ENCODE measurements around the gene PRSS56. TPM values are rescaled to one million over a fixed set of nuclear protein-coding genes. Genes with fewer than 3 reads are reported as not detected.

The PRSS56 gene
- total and polyA plus RNA-seq, 11 donors, result 0.11 to 0.25 (median 0.15) TPM; not detected in 6

- TF ChIP-seq POLR2A (IDR thresholded peaks at IDR 0.05), result no peak
- TF ChIP-seq CTCF (IDR thresholded peaks at IDR 0.05), result no peak
- no peaks in the 10 kb centered on the region for H3K36me3 ChIP-seq
- no peak overlapping the region for H3K27ac ChIP-seq
- peaks cover 18 to 34% (median 28%) of the 10 kb centered on the region in 9 donors for H3K27me3 ChIP-seq
- DNase-seq, result peak in 2 of 5 donors; percentile 19 to 51
- H3K4me1 ChIP-seq, result peaks cover 0 to 24% (median 0%) of the 10 kb centered on the region in 12 donors
- 71 to 82% (median 75%) methylated on average over 21 to 30 of the region's 30 CpGs for WGBS, 4 donors
- no peaks in the 10 kb centered on the region for H3K9me3 ChIP-seq
- no peak for ATAC-seq
- intact Hi-C loops (cut with DNase I), result no loop called here
- no peak overlapping the region for H3K4me3 ChIP-seq
Observed at GRCh38 chr2:232490221-232491138, 29.7 kb upstream of the PRSS56 start.

DNA sequence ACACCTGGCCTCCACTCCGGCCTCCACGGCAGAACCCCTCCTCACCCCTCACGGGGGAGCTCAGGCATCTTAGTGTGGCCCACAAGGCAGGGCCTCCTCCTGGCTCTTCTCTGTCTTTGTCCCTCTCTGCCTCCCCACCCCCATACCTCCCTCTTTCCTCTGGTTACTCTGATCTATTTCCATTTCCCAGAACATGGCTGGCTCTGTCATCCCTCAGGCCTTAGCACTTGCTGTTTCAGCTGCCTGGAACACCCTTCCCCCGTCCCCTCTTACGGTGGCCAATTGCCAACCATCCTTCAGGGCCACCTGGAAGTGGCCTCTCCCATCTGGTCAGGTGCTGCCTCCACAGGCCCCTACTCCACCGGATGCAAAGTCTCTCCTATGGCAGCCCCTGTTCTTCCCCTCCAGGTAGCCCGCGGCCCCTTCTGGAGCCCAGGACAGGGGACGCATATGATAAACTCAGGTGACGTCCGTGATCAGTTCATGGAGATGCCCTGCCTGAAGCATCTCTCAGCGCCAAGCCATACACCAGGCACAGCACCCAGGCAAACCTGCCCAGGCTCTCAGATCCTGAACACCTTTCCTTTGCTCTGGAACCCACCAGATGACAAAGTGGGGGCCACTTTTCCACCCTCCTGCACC lies 28.9 kb upstream of the PRSS56 start:
- no peaks in the 10 kb centered on the region for H3K36me3 ChIP-seq

GRCh38 chr2:232492236-232492848 lies 27.8 kb upstream of the PRSS56 start:
- Histone ChIP-seq H3K4me3 (no peak overlapping the region), H3K27me3 (peaks cover 1 to 16% (median 10%) of the 10 kb centered on the region in 9 donors), H3K27ac (no peak overlapping the region), H3K9me3 (no peaks in the 10 kb centered on the region), H3K4me1 (peaks cover 0 to 6% (median 0%) of the 10 kb centered on the region in 12 donors), H3K36me3 (no peaks in the 10 kb centered on the region)
- DNase-seq (peak in 2 of 5 donors; percentile 7 to 27), ATAC-seq (no peak)
- WGBS, 4 donors, result 77 to 83% (median 80%) methylated on average over 7 to 8 of the region's 8 CpGs
- intact Hi-C loops (cut with DNase I), result no loop called here
- no peak for TF ChIP-seq CTCF (IDR thresholded peaks at IDR 0.05)
- TF ChIP-seq POLR2A (IDR thresholded peaks at IDR 0.05), result no peak

More for the DNA sequence above, 28.9 kb upstream of the PRSS56 start:
- TF ChIP-seq CTCF (IDR thresholded peaks at IDR 0.05) (no peak), POLR2A (IDR thresholded peaks at IDR 0.05) (no peak)
- Histone ChIP-seq H3K4me3 (no peak overlapping the region), H3K4me1 (peaks cover 0 to 17% (median 0%) of the 10 kb centered on the region in 12 donors), H3K27ac (no peak overlapping the region), H3K27me3 (peaks cover 11 to 27% (median 20%) of the 10 kb centered on the region in 9 donors), H3K9me3 (no peaks in the 10 kb centered on the region)
- ATAC-seq, result no peak
- WGBS, 4 donors, result 84 to 94% (median 88%) methylated on average over 10 to 12 of the region's 12 CpGs
- intact Hi-C loops (cut with DNase I), result no loop called here
- peak in 2 of 5 donors; percentile 11 to 28 for DNase-seq

All from heart left ventricle (tissue), 16 donors.